IMR-90 (cell line): ENCODE data around the gene RIPPLY1. TPM values are rescaled to one million over a fixed set of nuclear protein-coding genes. Genes with fewer than 3 reads are reported as not detected.

Experiments used
- ATAC-seq: fragments of 200-7000 bp; cut with Tn5 transposase; 2 replicates; pipeline ENCODE4 v1.9.1; 2020; ENCODE audit warnings: low read depth, mild to moderate bottlenecking, moderate library complexity
- BruUV-seq: library from RNA; stranded (reverse); fragments of 400-500 nt; replicated peaks from 2 replicates; lab custom pipeline; 2021; lab: Mats Ljungman, UMichigan
- CTCF ChIA-PET: fragments of 300-600 bp; formaldehyde crosslinking; extraction: SDS; loops from one replicate; lab custom pipeline; 2021; ENCODE audit warnings: antibody characterized with exemption; lab: Yijun Ruan, JAX
- POLR2A ChIA-PET: fragments of 300-600 bp; sonication (Branson Sonifier 250); formaldehyde crosslinking; loops from one replicate; lab custom pipeline; 2022; ENCODE audit warnings: antibody characterized with exemption; ENCODE audit not compliant: unreplicated experiment; lab: Charles Lee
- DNase-seq: peaks from one replicate; pipeline ENCODE4 v3.0.0; 2013
- H2AFZ ChIP-seq: replicated peaks from 2 replicates; pipeline ENCODE3; 2013; ENCODE audit warnings: low read length, mild to moderate bottlenecking; ENCODE audit not compliant: poor library complexity
- H2AK5ac ChIP-seq: 2 replicates; pipeline ENCODE4 v1.6.1; 2013; ENCODE audit warnings: low read depth, low read length, inconsistent platforms
- H2AK9ac ChIP-seq: replicated peaks from 2 replicates; pipeline ENCODE3; 2013; ENCODE audit warnings: mild to moderate bottlenecking, low read depth, low read length, moderate library complexity; ENCODE audit not compliant: poor library complexity
- H2BK120ac ChIP-seq: 2 replicates; pipeline ENCODE4 v1.6.1; 2013; ENCODE audit warnings: low read depth, low read length, inconsistent platforms
- H2BK15ac ChIP-seq: 3 replicates; pipeline ENCODE4 v1.6.1; 2013; ENCODE audit warnings: low read depth, low read length, inconsistent platforms
- H2BK20ac ChIP-seq: 2 replicates; pipeline ENCODE4 v1.6.1; 2013; ENCODE audit warnings: low read depth, mild to moderate bottlenecking, inconsistent platforms, low read length, moderate library complexity
- H2BK5ac ChIP-seq: 2 replicates; pipeline ENCODE4 v1.6.1; 2013; ENCODE audit warnings: mild to moderate bottlenecking, low read depth, low read length, inconsistent platforms; ENCODE audit not compliant: poor library complexity, severe bottlenecking
- H3K14ac ChIP-seq: replicated peaks from 2 replicates; pipeline ENCODE4 v1.6.1; 2013; ENCODE audit warnings: low read depth, low read length, inconsistent platforms
- H3K18ac ChIP-seq: 2 replicates; pipeline ENCODE4 v1.6.1; 2013; ENCODE audit warnings: low read depth, low read length, control low read depth
- H3K23ac ChIP-seq: 2 replicates; pipeline ENCODE4 v1.6.1; 2013; ENCODE audit warnings: low read depth, low read length, inconsistent platforms
- H3K27ac ChIP-seq: 2 replicates; pipeline ENCODE4 v1.5.1; 2013; ENCODE audit warnings: mild to moderate bottlenecking, control low read depth, low read length; ENCODE audit not compliant: insufficient read depth
- H3K27me3 ChIP-seq: 2 replicates; pipeline ENCODE4 v1.6.1; 2013; ENCODE audit warnings: low read length; ENCODE audit not compliant: control insufficient read depth, insufficient read depth
- H3K36me3 ChIP-seq: 2 replicates; pipeline ENCODE4 v1.6.1; 2013; ENCODE audit warnings: low read length, mixed read lengths; ENCODE audit not compliant: control insufficient read depth, insufficient read depth
- H3K4ac ChIP-seq: 2 replicates; pipeline ENCODE4 v1.6.1; 2013; ENCODE audit warnings: low read depth, low read length, inconsistent platforms
- H3K4me1 ChIP-seq: 2 replicates; pipeline ENCODE4 v1.6.1; 2013; ENCODE audit warnings: low read length, mixed read lengths; ENCODE audit not compliant: control insufficient read depth, insufficient read depth
- H3K4me2 ChIP-seq: 2 replicates; pipeline ENCODE4 v1.6.1; 2013; ENCODE audit warnings: low read depth, mild to moderate bottlenecking, control low read depth, low read length, moderate library complexity
- H3K4me3 ChIP-seq: 2 replicates; pipeline ENCODE4 v1.5.1; 2013; ENCODE audit warnings: low read depth, mild to moderate bottlenecking, control low read depth, low read length, moderate library complexity; ENCODE audit not compliant: insufficient read depth
- H3K56ac ChIP-seq: 2 replicates; pipeline ENCODE4 v1.6.1; 2013; ENCODE audit warnings: low read length, inconsistent platforms; ENCODE audit not compliant: insufficient read depth; ENCODE audit errors: extremely low read depth
- H3K79me1 ChIP-seq, 2 experiments: 2 replicates each; pipeline ENCODE4 v1.6.1; 2013; ENCODE audit warnings: low read length in 2 of 2, inconsistent platforms in 1 of 2, low read depth in 1 of 2
- H3K9ac ChIP-seq: 2 replicates; pipeline ENCODE4 v1.6.1; 2013; ENCODE audit warnings: low read depth, low read length, control low read depth
- H3K9me1 ChIP-seq: 2 replicates; pipeline ENCODE4 v1.6.1; 2013; ENCODE audit warnings: low read length, inconsistent platforms; ENCODE audit not compliant: insufficient read depth
- H3K9me3 ChIP-seq: 2 replicates; pipeline ENCODE4 v1.6.1; 2013; ENCODE audit warnings: low read length; ENCODE audit not compliant: control insufficient read depth, insufficient read depth
- H4K20me1 ChIP-seq: 2 replicates; pipeline ENCODE4 v1.6.1; 2013; ENCODE audit warnings: low read length, inconsistent platforms; ENCODE audit not compliant: insufficient read depth
- H4K5ac ChIP-seq: 2 replicates; pipeline ENCODE4 v1.6.1; 2013; ENCODE audit warnings: mild to moderate bottlenecking, low read depth, low read length, control low read depth
- H4K8ac ChIP-seq, 2 experiments: 2 replicates each; pipeline ENCODE4 v1.6.1; 2013; ENCODE audit warnings: low read depth in 2 of 2, low read length in 2 of 2, control low read depth in 1 of 2, inconsistent platforms in 1 of 2
- H4K91ac ChIP-seq: 2 replicates; pipeline ENCODE4 v1.6.1; 2013; ENCODE audit warnings: low read depth, low read length, inconsistent platforms; ENCODE audit not compliant: insufficient read depth
- SMC3 ChIP-seq: fragments of 150-350 bp; IDR thresholded peaks from 2 replicates; pipeline ENCODE4 v1.6.1; 2016; ENCODE audit warnings: low read depth, mild to moderate bottlenecking, antibody characterized with exemption, low read length, moderate library complexity
- WGBS, 2 experiments: methylation state at CpG; one replicate each; pipeline versions ENCODE4 v1.1.5 to v1.1.7; 2013; ENCODE audit warnings: missing lambda C conversion rate in 2 of 2; ENCODE audit not compliant: insufficient read length in 1 of 2; ENCODE audit errors: extremely low coverage in 2 of 2; 5-methylcytosine and 5-hydroxymethylcytosine counted together
- dilution Hi-C: fragments of 300-500 bp; cut with HindIII; formaldehyde crosslinking; loops from one replicate; pipeline ENCODE4 v1.14.3; 2018; ENCODE audit warnings: low sequenced_read_pairs; ENCODE audit not compliant: unreplicated experiment
- in situ Hi-C: fragments of 300-500 bp; cut with MboI; formaldehyde crosslinking; loops from 3 replicates; pipeline ENCODE4 v1.14.3; 2019; ENCODE audit warnings: low sequenced_read_pairs, inconsistent platforms, mixed read lengths
- intact Hi-C: fragments of 100-400 bp; cut with micrococcal nuclease; formaldehyde crosslinking; loops from 2 replicates; pipeline ENCODE4 v1.10.0; 2022
- polyA plus RNA-seq, 3 experiments: library from polyadenylated mRNA; depleted of rRNA; stranded (reverse); fragments of >200 nt; gene quantifications; 2 replicates each; pipeline ENCODE4 v1.2.3, GENCODE V29; 2012; ENCODE audit warnings: low replicate concordance in 1 of 3
- total RNA-seq: library from RNA; depleted of rRNA; stranded (reverse); fragments of >200 nt; gene quantifications from 2 replicates; pipeline ENCODE4 v1.2.3, GENCODE V29; 2012; rRNA removed
- TF ChIP-seq, protein P1 (sequence below): conservative IDR thresholded peaks from 2 replicates; pipeline ENCODE4 v1.5.1; 2012; ENCODE audit warnings: mild to moderate bottlenecking, low read depth, low read length, improper control_type of control experiment

The RIPPLY1 gene
- total and polyA plus RNA-seq, 2 of the 4 experiments (the other 2 are of a cell fraction) = not detected

DNA sequence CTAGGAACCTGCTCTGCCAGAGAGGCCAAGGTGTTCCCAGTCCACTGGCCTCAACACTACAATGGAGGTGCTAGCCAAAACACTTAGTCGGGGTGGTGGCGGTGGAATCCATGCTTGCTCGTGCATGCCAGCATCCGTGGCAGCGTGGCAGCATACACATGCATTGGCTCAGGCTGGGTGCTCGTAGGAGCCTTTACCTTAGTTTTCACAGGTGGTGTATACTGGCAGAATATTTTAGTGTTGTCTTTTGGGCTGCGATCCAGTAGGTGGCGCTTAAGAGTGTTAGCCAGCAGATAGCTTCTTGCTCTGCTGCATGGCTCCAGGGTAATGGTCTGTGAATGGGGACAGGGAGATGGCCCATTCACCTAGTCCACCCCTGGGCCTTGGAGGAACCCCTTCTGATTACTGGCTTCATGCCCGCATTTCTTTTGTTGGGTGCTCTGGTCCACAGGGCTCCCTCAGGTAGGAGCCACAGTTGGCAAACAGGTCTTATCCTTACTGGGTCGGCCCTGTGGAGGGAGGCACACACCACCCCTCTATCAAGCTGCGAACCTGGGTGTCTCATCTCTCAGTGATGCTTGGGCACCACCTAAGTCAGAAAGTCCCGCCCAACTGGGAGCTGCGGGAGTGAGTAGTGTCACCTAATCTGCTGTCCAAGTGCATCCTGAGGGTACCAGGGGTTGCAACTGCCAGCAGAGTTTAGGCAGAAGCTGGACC, 40.0 kb downstream of the RIPPLY1 start:
- H3K4me2 ChIP-seq = no peak overlapping the region

More for the DNA sequence above, 40.0 kb downstream of the RIPPLY1 start:
- Histone ChIP-seq H3K9ac (no peak overlapping the region), H3K23ac (no peak overlapping the region), H3K9me3 (no peaks in the 10 kb centered on the region), H4K8ac (no peak overlapping the region), H2AK5ac (no peak overlapping the region), H3K27me3 (peaks cover 4% of the 10 kb centered on the region; the same call in 1 of the 2 replicates), H3K4me3 (no peak overlapping the region), H4K5ac (no peak overlapping the region), H4K91ac (no peak overlapping the region), H3K36me3 (no peaks in the 10 kb centered on the region), H3K18ac (no peak overlapping the region), H2AFZ (peak overlapping the region; percentile 32), H2BK120ac (no peak overlapping the region), H3K14ac (no peak overlapping the region), H2BK5ac (no peak overlapping the region), H2BK20ac (no peak overlapping the region), H3K27ac (no peak overlapping the region), H3K79me1 (no peaks in the 10 kb centered on the region), H4K20me1 (no peaks in the 10 kb centered on the region), H2BK15ac (no peak overlapping the region), H3K56ac (no peak overlapping the region), H3K9me1 (no peaks in the 10 kb centered on the region), H3K4me1 (no peaks in the 10 kb centered on the region), H2AK9ac (peak overlapping the region; percentile 65), H3K4ac (no peak overlapping the region)
- ATAC-seq (peak; percentile 46; the same call in 1 of the 2 replicates), DNase-seq (peak; percentile 2)
- ChIA-PET POLR2A (no interaction called here), CTCF (interaction anchor here (0.6 to 0.8 kb wide), 2 partner anchors 14 to 585 kb away, joined by 3 to 6 read pairs; no protein-coding TSS in a partner anchor)
- 47% methylated on average over 6 of the region's 13 CpGs; no CpG with 5 or more reads in 1 of the 2 experiments for WGBS, 2 experiments
- TF ChIP-seq SMC3 = no peak
- TF ChIP-seq, protein P1, sequence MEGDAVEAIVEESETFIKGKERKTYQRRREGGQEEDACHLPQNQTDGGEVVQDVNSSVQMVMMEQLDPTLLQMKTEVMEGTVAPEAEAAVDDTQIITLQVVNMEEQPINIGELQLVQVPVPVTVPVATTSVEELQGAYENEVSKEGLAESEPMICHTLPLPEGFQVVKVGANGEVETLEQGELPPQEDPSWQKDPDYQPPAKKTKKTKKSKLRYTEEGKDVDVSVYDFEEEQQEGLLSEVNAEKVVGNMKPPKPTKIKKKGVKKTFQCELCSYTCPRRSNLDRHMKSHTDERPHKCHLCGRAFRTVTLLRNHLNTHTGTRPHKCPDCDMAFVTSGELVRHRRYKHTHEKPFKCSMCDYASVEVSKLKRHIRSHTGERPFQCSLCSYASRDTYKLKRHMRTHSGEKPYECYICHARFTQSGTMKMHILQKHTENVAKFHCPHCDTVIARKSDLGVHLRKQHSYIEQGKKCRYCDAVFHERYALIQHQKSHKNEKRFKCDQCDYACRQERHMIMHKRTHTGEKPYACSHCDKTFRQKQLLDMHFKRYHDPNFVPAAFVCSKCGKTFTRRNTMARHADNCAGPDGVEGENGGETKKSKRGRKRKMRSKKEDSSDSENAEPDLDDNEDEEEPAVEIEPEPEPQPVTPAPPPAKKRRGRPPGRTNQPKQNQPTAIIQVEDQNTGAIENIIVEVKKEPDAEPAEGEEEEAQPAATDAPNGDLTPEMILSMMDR = peak; percentile 32; the same call in 1 of the 2 replicates
- no TSS peak for BruUV-seq
- intact Hi-C loops (no loop called here), dilution Hi-C loops (no loop called here), in situ Hi-C loops (no loop called here)

Other genes with a start within 250 kb of the RIPPLY1 start
- gene RNF128, start 176.6 kb downstream of the RIPPLY1 start, total RNA-seq = 4.8 and 6.4 TPM in 2 replicates
- gene RNF128, start 176.6 kb downstream of the RIPPLY1 start, polyA plus RNA-seq (2012; rRNA removed) = 2.8 and 3.0 TPM in 2 replicates
- gene TBC1D8B, start 100.7 kb downstream of the RIPPLY1 start, total RNA-seq = 10.4 and 14.4 TPM in 2 replicates
- 5.8 and 8.3 TPM in 2 replicates for gene TBC1D8B, start 100.7 kb downstream of the RIPPLY1 start, polyA plus RNA-seq (2012; rRNA removed)
- not detected in 2 replicates for gene CLDN2, start 17.1 kb upstream of the RIPPLY1 start, total RNA-seq
- gene CLDN2, start 17.1 kb upstream of the RIPPLY1 start, polyA plus RNA-seq (2012; rRNA removed) = 0.03 TPM in 2 replicates
- 33.1 and 34.2 TPM in 2 replicates for gene MORC4, start 96.9 kb upstream of the RIPPLY1 start, total RNA-seq
- 13.6 and 17.5 TPM in 2 replicates for gene MORC4, start 96.9 kb upstream of the RIPPLY1 start, polyA plus RNA-seq (2012; rRNA removed)
- gene RBM41, start 215.5 kb upstream of the RIPPLY1 start, total RNA-seq = 8.6 and 11.9 TPM in 2 replicates
- gene RBM41, start 215.5 kb upstream of the RIPPLY1 start, polyA plus RNA-seq (2012; rRNA removed) = 2.8 and 3.9 TPM in 2 replicates